Measurements from ENCODE around the gene PID1. TPM values are rescaled to one million over a fixed set of nuclear protein-coding genes. Genes with fewer than 3 reads are reported as not detected.

The PID1 gene, protein sequence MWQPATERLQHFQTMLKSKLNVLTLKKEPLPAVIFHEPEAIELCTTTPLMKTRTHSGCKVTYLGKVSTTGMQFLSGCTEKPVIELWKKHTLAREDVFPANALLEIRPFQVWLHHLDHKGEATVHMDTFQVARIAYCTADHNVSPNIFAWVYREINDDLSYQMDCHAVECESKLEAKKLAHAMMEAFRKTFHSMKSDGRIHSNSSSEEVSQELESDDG
- total RNA-seq, result 16.1 and 50.2 TPM in 2 replicates

DNA sequence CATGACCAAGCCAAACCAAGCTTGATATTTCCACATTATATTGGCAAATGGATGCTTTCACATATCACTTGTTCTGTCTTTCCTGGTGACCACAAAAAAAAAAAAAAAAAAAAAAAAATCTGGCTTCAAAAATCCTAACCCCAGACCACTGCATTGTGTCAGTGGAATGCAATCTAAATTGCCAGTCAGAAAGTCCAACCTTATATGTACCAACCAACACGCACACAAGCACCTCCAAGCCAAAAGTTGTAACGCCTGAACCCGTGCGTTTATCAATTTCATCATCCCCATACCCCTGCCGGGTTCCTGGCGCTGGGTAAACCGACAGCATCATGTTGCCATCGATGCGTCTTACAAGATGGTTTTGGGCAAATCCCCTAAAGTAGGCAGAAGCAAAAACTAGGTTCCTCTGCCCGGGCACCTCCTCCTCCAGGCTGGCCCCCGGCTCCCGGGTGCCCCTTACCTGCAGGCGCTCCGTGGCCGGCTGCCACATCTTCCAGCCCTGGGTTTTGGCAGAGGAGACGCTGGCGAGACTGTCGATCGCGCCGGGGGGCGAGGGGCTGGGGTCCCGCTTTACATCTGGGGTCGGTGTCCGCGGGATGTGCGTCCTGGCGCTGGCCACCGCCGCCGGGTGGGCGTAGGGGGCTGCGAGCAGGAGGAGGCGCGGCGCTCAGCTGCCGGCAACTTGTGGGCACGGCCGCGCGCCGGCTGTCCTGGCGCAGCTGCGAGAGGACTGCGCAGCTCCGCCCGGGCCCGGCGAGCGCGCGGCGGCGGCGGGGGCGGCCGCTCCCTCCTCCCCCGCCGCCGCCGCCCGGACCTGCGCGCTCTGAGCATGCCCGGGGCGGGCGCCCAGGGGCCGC lies at the start of gene PID1:
TSS of gene PID1 (minus strand) at position 737 of the 860 bp plus-strand sequence. CDS start at position 493, 244 bp downstream.

All from smooth muscle cell of the umbilical artery (primary cell).